Esophagus squamous epithelium (tissue), 5 donors: ENCODE results near the gene TRIM17. TPM values are rescaled to one million over a fixed set of nuclear protein-coding genes. Genes with fewer than 3 reads are reported as not detected.

Experiments
- DNase-seq: peaks from one replicate; lab custom pipeline; 2025; lab: John Stamatoyannopoulos, UW
- H3K27ac ChIP-seq, 4 donors: fragments of 200-600 bp; sonication (generic); one replicate each; pipeline ENCODE4 v1.5.1; 2016 to 2019; ENCODE audit warnings: mild to moderate bottlenecking in 1 of 4
- H3K27me3 ChIP-seq, 4 donors: fragments of 200-600 bp; sonication (generic); 1 replicate in 3 of 4; 2 replicates in 1 of 4; pipeline versions ENCODE4 v1.5.1 to v1.6.0; 2017 to 2021; ENCODE audit warnings: antibody characterized with exemption in 1 of 4
- H3K36me3 ChIP-seq, 3 donors: fragments of 200-600 bp; sonication (generic); one replicate each; pipeline ENCODE4 v1.5.1; 2016 to 2019
- H3K4me1 ChIP-seq, 3 donors: fragments of 200-600 bp; sonication (generic); one replicate each; pipeline ENCODE4 v1.5.1; 2017 to 2019
- H3K4me3 ChIP-seq, 4 donors: fragments of 200-600 bp; sonication (generic); 1 replicate in 3 of 4; 2 replicates in 1 of 4; pipeline ENCODE4 v1.5.1; 2016 to 2019; ENCODE audit warnings: mild to moderate bottlenecking in 2 of 4, moderate library complexity in 1 of 4
- H3K9me3 ChIP-seq, 3 donors: fragments of 200-600 bp; sonication (generic); one replicate each; pipeline ENCODE4 v1.5.1; 2016 to 2019
- CTCF ChIP-seq, 6 experiments: fragments of 450-650 bp in 4 of 6; fragments of 200-600 bp in 2 of 6; sonication (generic) in 2 of 6; IDR thresholded peaks; one replicate each; pipeline ENCODE4 v1.5.1; 2016 to 2019; ENCODE audit warnings: antibody characterized with exemption in 6 of 6, mild to moderate bottlenecking in 4 of 6, moderate library complexity in 4 of 6
- POLR2A ChIP-seq, 4 donors: fragments of 450-650 bp; IDR thresholded peaks; one replicate each; pipeline ENCODE4 v1.6.1; 2017; ENCODE audit warnings: antibody characterized with exemption in 4 of 4, mild to moderate bottlenecking in 4 of 4, moderate library complexity in 3 of 4
- WGBS, 2 donors: methylation state at CpG; one replicate each; pipeline ENCODE4 v1.1.5; 2018; 5-methylcytosine and 5-hydroxymethylcytosine counted together
- intact Hi-C: fragments of 100-400 bp; cut with DNase I; formaldehyde crosslinking; loops from one replicate; pipeline ENCODE4 v1.15.0; 2022
- total RNA-seq, 4 donors: library from RNA; depleted of rRNA; stranded (reverse); fragments of >200 nt; gene quantifications; one replicate each; pipeline ENCODE4 v1.1.0, GENCODE V29; 2016
- donor health status: DM: yes; HTN: yes; CAD: no.

TRIM17 gene
- total RNA-seq, 4 donors from 2014 or later: 0.13 to 3.0 (median 0.99) TPM

- intact Hi-C loops: no loop called here
Observed at GRCh38 chr1:228362141-228362883, 54.3 kb downstream of the TRIM17 start.

GRCh38 chr1:228361314-228362140 is 55.1 kb downstream of the TRIM17 start:
- peaks cover 0 to 8% (median 0%) of the 10 kb centered on the region in 4 donors for H3K27me3 ChIP-seq
- no peak for TF ChIP-seq POLR2A (IDR thresholded peaks at IDR 0.05)
- TF ChIP-seq CTCF (IDR thresholded peaks at IDR 0.05): no peak
- H3K27ac ChIP-seq: no peak overlapping the region
- DNase-seq: no peak
- intact Hi-C loops: no loop called here
- no peak overlapping the region for H3K4me3 ChIP-seq
- H3K9me3 ChIP-seq: no peaks in the 10 kb centered on the region
- H3K4me1 ChIP-seq: no peaks in the 10 kb centered on the region
- H3K36me3 ChIP-seq: peaks cover 0 to 3% (median 0%) of the 10 kb centered on the region in 3 donors
- WGBS, 2 donors: 24 to 51% methylated on average over 2 to 7 of the region's 26 CpGs

More at GRCh38 chr1:228362141-228362883, 54.3 kb downstream of the TRIM17 start:
- peaks cover 0 to 3% (median 0%) of the 10 kb centered on the region in 3 donors for H3K36me3 ChIP-seq
- WGBS, 2 donors: no CpG with 5 or more reads among the region's 18 CpGs
- H3K27me3 ChIP-seq: peaks cover 0 to 11% (median 0%) of the 10 kb centered on the region in 4 donors
- no peak overlapping the region for H3K4me3 ChIP-seq
- H3K4me1 ChIP-seq: no peaks in the 10 kb centered on the region
- H3K27ac ChIP-seq: no peak overlapping the region
- DNase-seq: no peak
- H3K9me3 ChIP-seq: no peaks in the 10 kb centered on the region
- TF ChIP-seq CTCF (IDR thresholded peaks at IDR 0.05) (no peak), POLR2A (IDR thresholded peaks at IDR 0.05) (no peak)

GRCh38 chr1:228360533-228361313 is 55.9 kb downstream of the TRIM17 start:
- Histone ChIP-seq H3K27ac (no peak overlapping the region), H3K4me3 (no peak overlapping the region), H3K27me3 (peaks cover 0 to 4% (median 0%) of the 10 kb centered on the region in 4 donors), H3K4me1 (no peaks in the 10 kb centered on the region), H3K36me3 (peaks cover 0 to 3% (median 0%) of the 10 kb centered on the region in 3 donors), H3K9me3 (no peaks in the 10 kb centered on the region)
- WGBS, 2 donors: 100% methylated on average over 1 to 4 of the region's 19 CpGs
- DNase-seq: no peak
- TF ChIP-seq CTCF (IDR thresholded peaks at IDR 0.05) (no peak), POLR2A (IDR thresholded peaks at IDR 0.05) (no peak)
- intact Hi-C loops: no loop called here

GRCh38 chr1:228359613-228360532 is 56.8 kb downstream of the TRIM17 start:
- no peak for DNase-seq
- Histone ChIP-seq H3K4me1 (no peaks in the 10 kb centered on the region), H3K9me3 (no peaks in the 10 kb centered on the region), H3K27me3 (no peaks in the 10 kb centered on the region), H3K36me3 (peaks cover 0 to 3% (median 0%) of the 10 kb centered on the region in 3 donors), H3K27ac (no peak overlapping the region), H3K4me3 (no peak overlapping the region)
- 76 to 81% methylated on average over 5 to 29 of the region's 45 CpGs for WGBS, 2 donors
- TF ChIP-seq CTCF (IDR thresholded peaks at IDR 0.05) (no peak), POLR2A (IDR thresholded peaks at IDR 0.05) (no peak)
- intact Hi-C loops: no loop called here
